ENCODE results near the gene PRSS8. TPM values are rescaled to one million over a fixed set of nuclear protein-coding genes. Genes with fewer than 3 reads are reported as not detected.
"Not testable (repeated sequence)": the region's sequence is repeated elsewhere in the genome, so short reads cannot be mapped to it uniquely, and the experiment has no call there.

Gene PRSS8
- total RNA-seq, 4 donors from 2014 or later: 101 to 510 (median 372) TPM

DNA sequence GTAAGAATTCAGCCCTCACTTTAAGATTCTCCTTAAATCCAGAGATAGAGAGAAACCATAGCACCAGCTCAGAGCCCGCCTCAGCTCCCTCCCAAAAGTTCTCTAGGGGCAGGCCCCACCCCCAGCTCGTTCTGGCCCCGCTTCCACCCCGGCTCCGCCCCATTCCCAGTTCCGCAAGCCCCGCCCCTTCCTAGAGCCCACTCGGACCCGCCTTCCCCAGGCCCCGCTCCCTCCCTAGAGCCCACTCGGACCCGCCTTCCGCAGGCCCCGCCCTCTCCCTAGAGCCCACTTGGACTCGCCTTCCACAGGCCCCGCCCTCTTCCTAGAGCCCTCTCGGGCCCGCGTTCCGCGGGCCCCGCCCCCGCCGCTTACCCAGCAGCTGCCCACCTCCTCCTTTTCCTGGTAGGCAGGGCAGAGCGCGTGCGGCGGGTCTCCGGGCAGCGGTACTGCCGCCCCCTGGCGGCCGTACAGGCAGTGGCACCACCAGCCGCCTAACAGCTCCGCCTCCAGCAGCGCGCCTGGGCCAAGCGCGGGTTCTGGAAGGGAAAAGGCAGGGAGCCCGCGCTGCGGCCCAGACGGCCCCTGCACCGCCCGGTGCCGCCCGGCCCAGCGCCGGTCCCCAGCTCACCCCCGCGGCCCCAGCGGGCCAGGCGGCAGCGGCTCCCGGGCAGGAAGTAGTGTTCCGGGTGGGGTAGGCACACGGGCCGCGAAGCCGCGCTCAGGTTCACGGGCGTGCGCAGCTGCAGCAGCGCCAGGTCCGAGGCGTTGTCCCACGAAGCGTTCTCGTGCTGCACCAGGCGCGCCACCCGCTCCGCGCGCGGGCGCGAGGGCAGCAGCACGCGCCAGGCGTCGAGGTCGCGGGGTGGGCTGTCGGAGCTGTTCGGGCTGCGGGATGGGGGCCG, 6.8 kb upstream of the PRSS8 start:
- peak; percentile 46 for TF ChIP-seq POLR2A (IDR thresholded peaks at IDR 0.05)
- TF ChIP-seq POLR2AphosphoS5 (IDR thresholded peaks at IDR 0.05): peak; percentile 27 to 56 (median 31)
- peak; percentile 49 for TF ChIP-seq EP300 (IDR thresholded peaks at IDR 0.05; ENCODE audit: low read depth)
- TF ChIP-seq, protein P1, sequence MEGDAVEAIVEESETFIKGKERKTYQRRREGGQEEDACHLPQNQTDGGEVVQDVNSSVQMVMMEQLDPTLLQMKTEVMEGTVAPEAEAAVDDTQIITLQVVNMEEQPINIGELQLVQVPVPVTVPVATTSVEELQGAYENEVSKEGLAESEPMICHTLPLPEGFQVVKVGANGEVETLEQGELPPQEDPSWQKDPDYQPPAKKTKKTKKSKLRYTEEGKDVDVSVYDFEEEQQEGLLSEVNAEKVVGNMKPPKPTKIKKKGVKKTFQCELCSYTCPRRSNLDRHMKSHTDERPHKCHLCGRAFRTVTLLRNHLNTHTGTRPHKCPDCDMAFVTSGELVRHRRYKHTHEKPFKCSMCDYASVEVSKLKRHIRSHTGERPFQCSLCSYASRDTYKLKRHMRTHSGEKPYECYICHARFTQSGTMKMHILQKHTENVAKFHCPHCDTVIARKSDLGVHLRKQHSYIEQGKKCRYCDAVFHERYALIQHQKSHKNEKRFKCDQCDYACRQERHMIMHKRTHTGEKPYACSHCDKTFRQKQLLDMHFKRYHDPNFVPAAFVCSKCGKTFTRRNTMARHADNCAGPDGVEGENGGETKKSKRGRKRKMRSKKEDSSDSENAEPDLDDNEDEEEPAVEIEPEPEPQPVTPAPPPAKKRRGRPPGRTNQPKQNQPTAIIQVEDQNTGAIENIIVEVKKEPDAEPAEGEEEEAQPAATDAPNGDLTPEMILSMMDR (IDR thresholded peaks at IDR 0.05): peak; percentile 81 to 99 (median 97)
- Histone ChIP-seq H3K9me3 (no peaks in the 10 kb centered on the region), H3K27ac (peak overlapping the region; percentile 81 to 90 (median 88)), H3K27me3 (peaks cover 5% of the 10 kb centered on the region), H3K36me3 (no peaks in the 10 kb centered on the region), H3K4me1 (peaks cover 9 to 44% (median 30%) of the 10 kb centered on the region in 4 donors), H3K4me3 (peak overlapping the region in 3 of 4 donors; percentile 42 to 49 (median 45))
- DNase-seq: peak; percentile 99
- intact Hi-C loops (cut with DNase I; ENCODE audit: low total_unique reads) (loop anchor here (5.0 kb wide), 1 partner anchor 155 kb away; the partner anchor contains the start of gene HSD3B7), in situ Hi-C loops (cut with MboI; ENCODE audit: low pct_ligation_motif_present in 1 of 4, low pct_unique_long_range_greater_than_20kb in 1 of 4, low sequenced_read_pairs in 3 of 4) (no loop called here)
- 2% methylated on average over 85 of the region's 89 CpGs; no CpG with 5 or more reads in 1 of the 2 donors for WGBS, 2 donors (ENCODE audit: low coverage in 1 of 2)

DNA sequence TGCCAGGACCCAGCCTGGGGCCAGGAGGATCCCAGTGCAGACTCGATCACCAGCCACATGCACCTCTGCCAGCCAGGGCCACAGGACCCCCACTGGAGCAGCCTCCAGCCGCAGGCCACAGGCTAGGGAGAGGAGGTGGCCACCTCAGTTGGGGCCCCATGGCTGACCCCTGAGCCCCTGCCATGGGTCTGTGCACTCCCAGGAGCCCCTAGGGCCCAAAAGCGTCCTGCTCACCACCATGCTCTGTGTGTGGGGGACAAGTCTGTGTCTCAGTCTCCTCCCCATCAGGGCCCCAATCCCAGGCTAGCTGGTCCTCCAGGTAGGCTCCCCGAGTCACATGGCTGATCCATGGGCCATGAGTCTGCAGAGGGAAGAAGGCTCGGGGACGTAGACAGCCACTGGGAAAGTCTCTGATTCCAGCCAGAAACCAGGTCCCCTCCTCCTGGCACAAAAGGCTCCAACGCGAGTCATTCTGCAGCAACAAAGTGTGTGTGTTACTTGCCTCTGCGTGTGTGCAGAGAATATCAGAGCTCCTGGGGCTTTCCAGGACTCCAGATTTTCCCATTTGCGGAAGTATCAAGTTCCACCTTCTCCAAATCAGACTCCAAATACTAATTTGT, 6.1 kb upstream of the PRSS8 start:
- Histone ChIP-seq H3K4me1 (peaks cover 9 to 44% (median 30%) of the 10 kb centered on the region in 4 donors), H3K36me3 (no peaks in the 10 kb centered on the region), H3K27me3 (no peaks in the 10 kb centered on the region), H3K4me3 (peak overlapping the region in 2 of 4 donors; percentile 16 to 42), H3K27ac (peak overlapping the region; percentile 81 to 90 (median 88)), H3K9me3 (no peaks in the 10 kb centered on the region)
- no peak for DNase-seq
- intact Hi-C loops (cut with DNase I; ENCODE audit: low total_unique reads) (loop anchor here (5.0 kb wide), 1 partner anchor 154 kb away; the partner anchor contains the start of gene HSD3B7), in situ Hi-C loops (cut with MboI; ENCODE audit: low pct_ligation_motif_present in 1 of 4, low pct_unique_long_range_greater_than_20kb in 1 of 4, low sequenced_read_pairs in 3 of 4) (no loop called here)
- WGBS, 2 donors (ENCODE audit: low coverage in 1 of 2): 27% methylated on average over 10 of the region's 10 CpGs; no CpG with 5 or more reads in 1 of the 2 donors
- TF ChIP-seq POLR2AphosphoS5 (IDR thresholded peaks at IDR 0.05): peak in 1 of 3 donors; percentile 35
- no peak for TF ChIP-seq POLR2A (IDR thresholded peaks at IDR 0.05)
- TF ChIP-seq, protein P1 (IDR thresholded peaks at IDR 0.05): no peak

DNA sequence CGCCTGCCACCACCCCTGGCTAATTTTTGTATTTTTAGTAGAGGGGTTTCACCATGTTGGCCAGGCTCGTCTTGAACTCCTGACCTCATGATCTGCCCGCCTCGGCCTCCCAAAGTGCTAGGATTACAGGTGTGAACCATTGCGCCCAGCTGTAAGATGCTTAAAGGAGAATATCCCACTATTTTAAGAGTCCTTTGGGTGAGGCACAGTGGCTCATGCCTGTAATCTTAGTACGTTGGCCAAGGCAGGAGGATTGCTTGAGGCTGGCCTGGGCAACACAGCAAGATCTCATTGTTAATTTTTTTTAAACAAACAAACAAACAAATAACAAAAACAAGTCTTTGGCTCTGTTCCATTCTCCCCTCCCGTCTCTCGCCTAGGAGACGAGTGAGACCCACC, 5.5 kb upstream of the PRSS8 start:
- in situ Hi-C loops (cut with MboI; ENCODE audit: low pct_ligation_motif_present in 1 of 4, low pct_unique_long_range_greater_than_20kb in 1 of 4, low sequenced_read_pairs in 3 of 4); DNase-seq; H3K4me3 ChIP-seq; H3K27me3 ChIP-seq; H3K36me3 ChIP-seq; H3K9me3 ChIP-seq: not testable (repeated sequence)
- Histone ChIP-seq H3K27ac (peak overlapping the region; percentile 81 to 90 (median 88)), H3K4me1 (peaks cover 9 to 48% (median 30%) of the 10 kb centered on the region in 4 donors)
- WGBS, 2 donors (ENCODE audit: low coverage in 1 of 2): 93 to 96% methylated on average over 4 to 9 of the region's 9 CpGs
- intact Hi-C loops (cut with DNase I; ENCODE audit: low total_unique reads): loop anchor here (5.0 kb wide), 1 partner anchor 154 kb away; the partner anchor contains the start of gene HSD3B7

DNA sequence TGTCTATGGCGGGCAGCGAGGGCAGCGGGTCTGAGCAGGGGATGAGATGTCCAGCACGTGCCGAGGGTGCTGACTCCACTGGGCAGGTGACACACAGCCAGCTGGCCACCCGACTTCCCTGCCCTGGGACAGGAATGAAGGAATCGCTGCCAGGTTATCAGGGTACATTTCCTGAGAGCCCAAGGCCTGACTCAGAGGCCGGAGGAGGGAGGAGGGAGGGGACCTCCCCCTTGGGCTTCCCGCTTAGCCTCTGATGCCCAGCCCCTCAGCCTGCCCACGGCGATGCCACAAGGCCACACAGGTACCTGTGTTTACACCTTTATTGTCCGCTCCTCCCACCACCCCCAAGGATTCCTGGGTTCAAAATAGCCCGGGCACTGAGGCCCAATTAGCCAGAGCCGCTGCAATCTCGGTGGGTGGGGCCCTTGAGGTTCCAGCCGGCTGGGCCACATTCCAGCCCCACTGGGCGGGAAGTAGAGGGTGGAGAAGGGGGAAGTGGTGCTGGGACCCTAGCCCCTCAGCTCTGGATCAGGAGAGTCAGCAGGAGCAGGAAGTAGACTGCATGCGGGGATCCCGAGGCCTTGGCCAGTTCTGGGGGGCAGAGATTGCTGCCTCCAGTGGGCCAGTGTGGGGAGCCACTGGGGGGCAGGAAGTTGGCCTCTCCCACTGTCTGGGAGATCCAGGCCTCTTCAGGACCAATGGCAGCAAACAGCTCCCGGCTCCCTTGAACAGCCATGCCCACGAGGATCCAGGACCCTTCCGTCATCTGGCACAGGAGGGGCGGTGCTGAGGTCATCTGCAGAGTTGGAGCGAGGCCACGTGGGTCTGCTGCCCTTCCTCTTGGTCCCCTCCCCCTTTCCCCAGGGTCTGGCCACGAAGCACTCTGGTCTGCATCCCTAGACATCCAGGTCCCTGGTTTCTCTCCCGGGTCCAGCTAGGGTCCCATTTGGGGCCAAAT, 3.4 kb upstream of the PRSS8 start:
- Histone ChIP-seq H3K9me3 (no peaks in the 10 kb centered on the region), H3K36me3 (no peaks in the 10 kb centered on the region), H3K4me1 (peaks cover 9 to 58% (median 33%) of the 10 kb centered on the region in 4 donors), H3K4me3 (no peak overlapping the region), H3K27me3 (no peaks in the 10 kb centered on the region), H3K27ac (peak overlapping the region; percentile 67 to 81 (median 68))
- in situ Hi-C loops (cut with MboI; ENCODE audit: low pct_ligation_motif_present in 1 of 4, low pct_unique_long_range_greater_than_20kb in 1 of 4, low sequenced_read_pairs in 3 of 4): no loop called here
- intact Hi-C loops (cut with DNase I; ENCODE audit: low total_unique reads): no loop called here
- 42% methylated on average over 26 of the region's 27 CpGs; no CpG with 5 or more reads in 1 of the 2 donors for WGBS, 2 donors (ENCODE audit: low coverage in 1 of 2)
- peak; percentile 91 for DNase-seq
- TF ChIP-seq EP300 (IDR thresholded peaks at IDR 0.05; ENCODE audit: low read depth) (no peak), POLR2AphosphoS5 (IDR thresholded peaks at IDR 0.05) (peak in 1 of 3 donors; percentile 72), POLR2A (IDR thresholded peaks at IDR 0.05) (peak; percentile 42)
- TF ChIP-seq, protein P1 (IDR thresholded peaks at IDR 0.05): no peak

DNA sequence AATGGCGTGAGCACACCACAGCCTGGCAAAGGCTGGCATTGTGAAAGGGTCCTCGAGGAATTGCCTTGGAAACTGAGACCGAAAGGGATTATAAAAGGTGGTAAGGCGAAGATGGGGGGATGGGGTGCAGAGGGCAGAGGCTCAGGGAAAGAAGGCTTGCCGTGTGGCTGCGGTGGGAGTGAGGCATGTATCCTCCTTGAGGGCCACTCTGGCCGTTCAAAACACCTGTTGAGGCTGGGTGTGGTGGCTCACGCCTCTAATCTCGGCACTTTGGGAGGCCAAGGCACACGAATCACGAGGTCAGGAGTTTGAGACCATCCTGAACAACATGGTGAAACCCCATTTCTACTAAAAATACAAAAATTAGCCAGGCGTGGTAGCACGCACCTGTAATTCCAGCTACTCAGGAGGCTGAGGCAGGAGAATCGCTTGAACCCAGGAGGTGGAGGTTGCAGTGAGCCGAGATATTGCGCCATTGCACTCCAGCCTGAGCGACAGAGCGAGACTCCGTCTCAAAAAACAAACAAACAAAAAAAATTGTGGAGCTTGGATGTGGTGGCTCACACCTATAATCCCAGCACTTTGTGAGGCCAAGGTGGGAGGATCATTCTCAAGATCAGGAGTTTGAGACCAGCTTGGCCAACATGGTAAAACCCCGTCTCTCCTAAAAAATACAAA, 1.4 kb upstream of the PRSS8 start:
- in situ Hi-C loops (cut with MboI; ENCODE audit: low pct_ligation_motif_present in 1 of 4, low pct_unique_long_range_greater_than_20kb in 1 of 4, low sequenced_read_pairs in 3 of 4); H3K36me3 ChIP-seq; intact Hi-C loops (cut with DNase I; ENCODE audit: low total_unique reads); H3K27ac ChIP-seq; H3K9me3 ChIP-seq; DNase-seq; H3K4me3 ChIP-seq; H3K27me3 ChIP-seq: not testable (repeated sequence)
- H3K4me1 ChIP-seq: peaks cover 9 to 71% (median 45%) of the 10 kb centered on the region in 4 donors
- WGBS, 2 donors (ENCODE audit: low coverage in 1 of 2): 77 to 80% methylated on average over 13 to 20 of the region's 20 CpGs
